ENCODE data around the gene SPIB. TPM values are rescaled to one million over a fixed set of nuclear protein-coding genes. Genes with fewer than 3 reads are reported as not detected.
"Not testable (repeated sequence)": the region's sequence is repeated elsewhere in the genome, so short reads cannot be mapped to it uniquely, and the experiment has no call there.

The SPIB gene
- polyA plus RNA-seq, 1 donor (not counting 4 experiments of a cell fraction or from before 2014, with no cell fraction given) = not detected

DNA sequence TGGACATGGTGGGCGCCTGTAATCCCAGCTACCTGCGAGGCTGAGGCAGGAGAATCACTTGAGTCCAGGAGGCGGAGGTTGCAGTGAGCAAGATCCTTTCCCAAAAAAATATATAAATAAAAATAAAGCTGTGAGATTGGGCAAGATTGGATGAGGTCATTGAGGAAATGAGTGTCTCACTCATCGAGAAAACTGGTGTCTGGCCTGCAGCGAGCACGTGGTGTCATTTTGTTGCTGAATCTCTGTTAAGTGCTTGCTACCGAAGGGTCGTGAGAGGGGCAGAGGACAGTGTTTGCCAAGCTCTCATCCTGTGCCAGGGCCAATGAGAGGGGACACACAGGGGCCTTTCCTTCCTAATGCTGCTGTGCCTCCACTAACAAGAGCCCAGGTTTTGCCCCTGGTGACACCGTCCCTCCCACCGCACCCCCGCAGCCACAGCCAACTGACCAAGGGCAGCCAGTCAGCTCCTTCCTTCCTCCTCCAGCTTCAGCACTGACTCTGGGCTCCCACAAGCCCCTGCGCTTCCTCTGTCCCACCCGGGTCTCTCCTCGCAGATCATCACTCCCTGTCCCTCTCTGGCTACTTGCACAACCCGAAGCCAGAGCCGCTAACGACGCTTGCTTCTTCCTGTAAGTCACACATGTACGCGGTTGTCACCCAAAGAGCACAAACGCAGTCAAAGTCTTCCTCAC lies 31.4 kb upstream of the SPIB start:
- no peak overlapping the region for H3K4me2 ChIP-seq (ENCODE audit: control insufficient read depth, extremely low read depth, insufficient read depth, low read depth, low read length)
- no peak overlapping the region for H3K4me3 ChIP-seq (ENCODE audit: control insufficient read depth in 2 of 3, extremely low read depth in 1 of 3, insufficient read depth in 2 of 3, low read depth in 1 of 3, low read length in 3 of 3)
- FAIRE-seq (no peak), DNase-seq (ENCODE audit: low read depth, low spot score) (no peak)
- no peak overlapping the region for H2AFZ ChIP-seq (ENCODE audit: control insufficient read depth, low read length)
- peaks cover 18% of the 10 kb centered on the region for H3K4me1 ChIP-seq (ENCODE audit: control insufficient read depth, extremely low read depth, insufficient read depth, low read length)
- TF ChIP-seq, protein P1, sequence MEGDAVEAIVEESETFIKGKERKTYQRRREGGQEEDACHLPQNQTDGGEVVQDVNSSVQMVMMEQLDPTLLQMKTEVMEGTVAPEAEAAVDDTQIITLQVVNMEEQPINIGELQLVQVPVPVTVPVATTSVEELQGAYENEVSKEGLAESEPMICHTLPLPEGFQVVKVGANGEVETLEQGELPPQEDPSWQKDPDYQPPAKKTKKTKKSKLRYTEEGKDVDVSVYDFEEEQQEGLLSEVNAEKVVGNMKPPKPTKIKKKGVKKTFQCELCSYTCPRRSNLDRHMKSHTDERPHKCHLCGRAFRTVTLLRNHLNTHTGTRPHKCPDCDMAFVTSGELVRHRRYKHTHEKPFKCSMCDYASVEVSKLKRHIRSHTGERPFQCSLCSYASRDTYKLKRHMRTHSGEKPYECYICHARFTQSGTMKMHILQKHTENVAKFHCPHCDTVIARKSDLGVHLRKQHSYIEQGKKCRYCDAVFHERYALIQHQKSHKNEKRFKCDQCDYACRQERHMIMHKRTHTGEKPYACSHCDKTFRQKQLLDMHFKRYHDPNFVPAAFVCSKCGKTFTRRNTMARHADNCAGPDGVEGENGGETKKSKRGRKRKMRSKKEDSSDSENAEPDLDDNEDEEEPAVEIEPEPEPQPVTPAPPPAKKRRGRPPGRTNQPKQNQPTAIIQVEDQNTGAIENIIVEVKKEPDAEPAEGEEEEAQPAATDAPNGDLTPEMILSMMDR (optimal IDR thresholded peaks at IDR 0.05 in 1 of 3, IDR thresholded peaks at IDR 0.05 in 1 of 3, conservative IDR thresholded peaks at IDR 0.05 in 1 of 3; ENCODE audit: extremely low read depth in 1 of 3, insufficient read depth in 2 of 3, low read length in 3 of 3) = no peak
- TF ChIP-seq EZH2 (IDR thresholded peaks at IDR 0.05; ENCODE audit: low read length) = no peak
- peaks cover 2% of the 10 kb centered on the region for H3K9me1 ChIP-seq (ENCODE audit: control insufficient read depth, extremely low read depth, insufficient read depth, low read length)
- H3K79me2 ChIP-seq (ENCODE audit: control insufficient read depth, insufficient read depth, low read length) = peaks cover 40% of the 10 kb centered on the region
- H3K9ac ChIP-seq (ENCODE audit: control insufficient read depth, extremely low read depth, insufficient read depth, low read length) = no peak overlapping the region
- no peak overlapping the region for H3K27ac ChIP-seq (ENCODE audit: control insufficient read depth, insufficient read depth, low read length)
- peaks cover 5 to 15% of the 10 kb centered on the region in 2 experiments for H3K36me3 ChIP-seq (ENCODE audit: control insufficient read depth in 2 of 2, extremely low read depth in 1 of 2, insufficient read depth in 2 of 2, low read length in 2 of 2)
- no peaks in the 10 kb centered on the region for H4K20me1 ChIP-seq (ENCODE audit: control insufficient read depth, extremely low read depth, insufficient read depth, low read length)
- no peaks in the 10 kb centered on the region for H3K27me3 ChIP-seq (ENCODE audit: control insufficient read depth, extremely low read depth, insufficient read depth, low read length)
- dilution Hi-C loops (cut with MboI; ENCODE audit: extremely low pct_ligation_motif_present, low sequenced_read_pairs) = no loop called here
- no peaks in the 10 kb centered on the region for H3K9me3 ChIP-seq (ENCODE audit: control insufficient read depth, low read depth, low read length)

DNA sequence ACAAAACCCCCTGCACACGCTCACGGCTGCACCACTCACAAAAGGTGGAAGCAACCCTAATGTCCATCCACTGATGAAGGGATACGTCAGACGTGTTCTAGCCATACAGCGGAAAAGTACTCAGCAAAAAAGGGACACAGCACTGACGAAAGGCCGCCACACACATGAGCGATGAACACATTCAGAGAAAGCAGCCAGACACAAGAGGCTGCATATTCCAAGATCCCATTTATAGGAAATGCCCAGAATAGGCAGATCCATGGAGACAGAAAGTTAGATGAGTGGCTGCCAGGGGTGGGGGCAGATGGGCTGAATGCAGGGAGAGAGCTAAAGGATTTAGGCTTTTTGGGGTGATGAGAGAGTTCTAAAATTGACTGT lies 30.9 kb upstream of the SPIB start:
- Histone ChIP-seq H3K9ac (ENCODE audit: control insufficient read depth, extremely low read depth, insufficient read depth, low read length) (no peak overlapping the region), H3K36me3 (ENCODE audit: control insufficient read depth in 2 of 2, extremely low read depth in 1 of 2, insufficient read depth in 2 of 2, low read length in 2 of 2) (peaks cover 4 to 16% of the 10 kb centered on the region in 2 experiments), H3K4me3 (ENCODE audit: control insufficient read depth in 2 of 3, extremely low read depth in 1 of 3, insufficient read depth in 2 of 3, low read depth in 1 of 3, low read length in 3 of 3) (no peak overlapping the region), H3K9me1 (ENCODE audit: control insufficient read depth, extremely low read depth, insufficient read depth, low read length) (peaks cover 2% of the 10 kb centered on the region), H4K20me1 (ENCODE audit: control insufficient read depth, extremely low read depth, insufficient read depth, low read length) (no peaks in the 10 kb centered on the region), H3K27ac (ENCODE audit: control insufficient read depth, insufficient read depth, low read length) (no peak overlapping the region), H3K9me3 (ENCODE audit: control insufficient read depth, low read depth, low read length) (no peaks in the 10 kb centered on the region), H3K4me1 (ENCODE audit: control insufficient read depth, extremely low read depth, insufficient read depth, low read length) (peaks cover 18% of the 10 kb centered on the region), H3K4me2 (ENCODE audit: control insufficient read depth, extremely low read depth, insufficient read depth, low read depth, low read length) (no peak overlapping the region), H2AFZ (ENCODE audit: control insufficient read depth, low read length) (no peak overlapping the region), H3K79me2 (ENCODE audit: control insufficient read depth, insufficient read depth, low read length) (peaks cover 43% of the 10 kb centered on the region), H3K27me3 (ENCODE audit: control insufficient read depth, extremely low read depth, insufficient read depth, low read length) (no peaks in the 10 kb centered on the region)
- TF ChIP-seq, protein P1 (optimal IDR thresholded peaks at IDR 0.05 in 1 of 3, IDR thresholded peaks at IDR 0.05 in 1 of 3, conservative IDR thresholded peaks at IDR 0.05 in 1 of 3; ENCODE audit: extremely low read depth in 1 of 3, insufficient read depth in 2 of 3, low read length in 3 of 3) = no peak
- TF ChIP-seq EZH2 (IDR thresholded peaks at IDR 0.05; ENCODE audit: low read length) = no peak
- FAIRE-seq (no peak), DNase-seq (ENCODE audit: low read depth, low spot score) (no peak)
- dilution Hi-C loops (cut with MboI; ENCODE audit: extremely low pct_ligation_motif_present, low sequenced_read_pairs) = no loop called here

DNA sequence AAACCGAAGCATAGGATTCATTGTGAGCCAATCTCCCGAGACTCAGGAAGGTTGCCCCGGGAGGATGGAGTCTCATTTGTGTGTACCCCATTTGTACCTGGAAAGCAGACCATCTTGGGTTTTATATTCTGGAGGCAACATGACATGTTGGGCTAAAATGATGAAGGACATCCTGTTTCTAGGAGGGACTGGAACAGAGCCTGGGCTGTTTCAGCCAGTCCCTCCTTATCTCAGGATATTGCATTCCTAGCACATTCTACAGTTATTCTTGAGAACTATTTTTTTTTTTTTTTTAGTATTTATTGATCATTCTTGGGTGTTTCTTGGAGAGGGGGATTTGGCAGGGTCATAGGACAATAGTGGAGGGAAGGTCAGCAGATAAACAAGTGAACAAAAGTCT lies 28.4 kb upstream of the SPIB start:
- H3K4me2 ChIP-seq (ENCODE audit: control insufficient read depth, extremely low read depth, insufficient read depth, low read depth, low read length); H3K9ac ChIP-seq (ENCODE audit: control insufficient read depth, extremely low read depth, insufficient read depth, low read length); DNase-seq (ENCODE audit: low read depth, low spot score); H4K20me1 ChIP-seq (ENCODE audit: control insufficient read depth, extremely low read depth, insufficient read depth, low read length); FAIRE-seq; H3K27me3 ChIP-seq (ENCODE audit: control insufficient read depth, extremely low read depth, insufficient read depth, low read length); H3K4me3 ChIP-seq (ENCODE audit: control insufficient read depth in 2 of 3, extremely low read depth in 1 of 3, insufficient read depth in 2 of 3, low read depth in 1 of 3, low read length in 3 of 3); H3K9me3 ChIP-seq (ENCODE audit: control insufficient read depth, low read depth, low read length); H2AFZ ChIP-seq (ENCODE audit: control insufficient read depth, low read length); H3K9me1 ChIP-seq (ENCODE audit: control insufficient read depth, extremely low read depth, insufficient read depth, low read length); dilution Hi-C loops (cut with MboI; ENCODE audit: extremely low pct_ligation_motif_present, low sequenced_read_pairs); H3K27ac ChIP-seq (ENCODE audit: control insufficient read depth, insufficient read depth, low read length); H3K4me1 ChIP-seq (ENCODE audit: control insufficient read depth, extremely low read depth, insufficient read depth, low read length): not testable (repeated sequence)
- Histone ChIP-seq H3K36me3 (ENCODE audit: control insufficient read depth in 2 of 2, extremely low read depth in 1 of 2, insufficient read depth in 2 of 2, low read length in 2 of 2) (peaks cover 4 to 20% of the 10 kb centered on the region in 2 experiments), H3K79me2 (ENCODE audit: control insufficient read depth, insufficient read depth, low read length) (peaks cover 50% of the 10 kb centered on the region)

DNA sequence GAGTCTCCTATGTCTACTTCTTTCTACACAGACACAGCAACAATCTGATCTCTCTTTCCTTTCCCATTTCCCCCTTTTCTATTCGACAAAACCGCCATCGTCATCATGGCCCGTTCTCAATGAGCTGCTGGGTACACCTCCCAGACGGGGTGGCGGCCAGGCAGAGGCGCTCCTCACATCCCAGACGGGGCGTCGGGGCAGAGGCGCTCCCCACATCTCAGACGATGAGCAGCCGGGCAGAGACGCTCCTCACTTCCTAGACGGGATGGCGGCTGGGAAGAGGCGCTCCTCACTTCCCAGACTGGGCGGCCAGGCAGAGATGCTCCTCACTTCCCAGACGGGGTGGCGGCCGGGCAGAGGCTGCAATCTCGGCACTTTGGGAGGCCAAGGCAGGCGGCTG lies 27.8 kb upstream of the SPIB start:
- H3K27ac ChIP-seq (ENCODE audit: control insufficient read depth, insufficient read depth, low read length); H3K9me1 ChIP-seq (ENCODE audit: control insufficient read depth, extremely low read depth, insufficient read depth, low read length); FAIRE-seq; H3K27me3 ChIP-seq (ENCODE audit: control insufficient read depth, extremely low read depth, insufficient read depth, low read length); dilution Hi-C loops (cut with MboI; ENCODE audit: extremely low pct_ligation_motif_present, low sequenced_read_pairs); H3K4me2 ChIP-seq (ENCODE audit: control insufficient read depth, extremely low read depth, insufficient read depth, low read depth, low read length); DNase-seq (ENCODE audit: low read depth, low spot score); H4K20me1 ChIP-seq (ENCODE audit: control insufficient read depth, extremely low read depth, insufficient read depth, low read length); H3K9ac ChIP-seq (ENCODE audit: control insufficient read depth, extremely low read depth, insufficient read depth, low read length); H3K4me3 ChIP-seq (ENCODE audit: control insufficient read depth in 2 of 3, extremely low read depth in 1 of 3, insufficient read depth in 2 of 3, low read depth in 1 of 3, low read length in 3 of 3); H3K9me3 ChIP-seq (ENCODE audit: control insufficient read depth, low read depth, low read length); H2AFZ ChIP-seq (ENCODE audit: control insufficient read depth, low read length); H3K4me1 ChIP-seq (ENCODE audit: control insufficient read depth, extremely low read depth, insufficient read depth, low read length): not testable (repeated sequence)
- Histone ChIP-seq H3K36me3 (ENCODE audit: control insufficient read depth in 2 of 2, extremely low read depth in 1 of 2, insufficient read depth in 2 of 2, low read length in 2 of 2) (peaks cover 4 to 20% of the 10 kb centered on the region in 2 experiments), H3K79me2 (ENCODE audit: control insufficient read depth, insufficient read depth, low read length) (peaks cover 45% of the 10 kb centered on the region)
